Endothelial cell of umbilical vein (primary cell): ENCODE data around the gene CGRRF1.

Experiments
- EZH2 ChIP-seq: IDR thresholded peaks from 2 replicates; pipeline ENCODE4 v1.6.1; 2012; ENCODE audit warnings: borderline replicate concordance, low read depth, mild to moderate bottlenecking, moderate library complexity, low read length, inconsistent platforms; ENCODE audit not compliant: severe bottlenecking
- FOS ChIP-seq: IDR thresholded peaks from 2 replicates; pipeline ENCODE4 v1.6.1; 2011; ENCODE audit warnings: mild to moderate bottlenecking, low read length, moderate library complexity, borderline replicate concordance; ENCODE audit not compliant: insufficient read depth
- GATA2 ChIP-seq: IDR thresholded peaks from 2 replicates; pipeline ENCODE4 v1.7.0; 2011; ENCODE audit warnings: low read depth, mild to moderate bottlenecking, moderate library complexity, mixed read lengths, low read length; ENCODE audit not compliant: insufficient read length, insufficient read depth
- JUN ChIP-seq: IDR thresholded peaks from 2 replicates; pipeline ENCODE4 v1.6.1; 2011; ENCODE audit warnings: borderline replicate concordance, low read depth; ENCODE audit not compliant: insufficient read length, insufficient read depth
- MYC ChIP-seq: IDR thresholded peaks from one replicate; pipeline ENCODE4 v1.6.1; 2011; ENCODE audit warnings: mild to moderate bottlenecking, low read depth, low read length
- POLR2A ChIP-seq: IDR thresholded peaks from 2 replicates; pipeline ENCODE4 v1.6.1; 2012; ENCODE audit warnings: low read depth, mild to moderate bottlenecking, control low read depth, low read length
- POLR2AphosphoS5 ChIP-seq: IDR thresholded peaks from 2 replicates; pipeline ENCODE4 v1.6.1; 2012; ENCODE audit warnings: low read depth, mild to moderate bottlenecking, control low read depth, low read length, moderate library complexity; ENCODE audit not compliant: insufficient read depth
- TF ChIP-seq, protein P1 (sequence below), 2 donors: IDR thresholded peaks; 1 replicate in 1 of 2; 2 replicates in 1 of 2; pipeline ENCODE4 v1.5.1; 2011; ENCODE audit warnings: low read length in 2 of 2, mild to moderate bottlenecking in 2 of 2, moderate library complexity in 2 of 2, control low read depth in 1 of 2, inconsistent platforms in 1 of 2, low read depth in 1 of 2; ENCODE audit not compliant: insufficient read depth in 1 of 2; ENCODE audit errors: extremely low read depth in 1 of 2
- TF ChIP-seq, protein P2 (sequence below): IDR thresholded peaks from 2 replicates; pipeline ENCODE4 v1.6.1; 2011; ENCODE audit not compliant: insufficient read depth, insufficient read length

DNA sequence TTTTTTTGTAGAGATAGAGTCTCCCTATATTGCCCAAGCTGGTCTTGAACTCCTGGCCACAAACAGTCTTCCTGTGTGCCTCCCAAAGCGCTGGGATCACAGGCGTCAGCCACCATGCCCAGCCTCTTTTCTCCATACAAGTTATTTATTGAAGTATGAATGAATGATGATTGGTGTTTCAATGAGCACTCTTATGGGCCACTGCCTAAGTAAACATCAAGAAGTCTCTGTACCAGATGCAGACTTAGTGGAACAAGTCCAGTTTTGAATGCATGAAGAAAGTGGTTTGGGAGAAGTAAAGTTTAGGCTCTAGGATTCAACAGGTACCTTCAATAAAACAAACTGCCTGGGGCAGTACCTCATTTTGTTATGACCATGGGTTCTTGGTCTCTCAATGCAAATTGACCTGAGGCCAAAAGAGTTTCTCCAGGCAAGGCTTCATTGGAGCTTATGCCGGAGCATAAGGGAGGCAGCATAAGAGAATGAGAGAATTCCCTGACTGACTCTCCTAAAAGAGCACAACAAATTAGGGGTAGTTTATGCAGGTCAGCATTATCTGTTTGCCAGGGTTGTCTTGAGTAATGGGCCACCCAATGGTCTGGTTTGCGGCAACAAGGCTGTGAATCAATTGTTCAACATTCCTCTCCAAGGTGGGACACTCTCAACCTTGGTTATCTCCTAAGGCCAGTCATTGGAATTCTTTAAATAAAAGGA, 19.8 kb upstream of the CGRRF1 start:
- no peak for TF ChIP-seq JUN
- TF ChIP-seq, protein P1, sequence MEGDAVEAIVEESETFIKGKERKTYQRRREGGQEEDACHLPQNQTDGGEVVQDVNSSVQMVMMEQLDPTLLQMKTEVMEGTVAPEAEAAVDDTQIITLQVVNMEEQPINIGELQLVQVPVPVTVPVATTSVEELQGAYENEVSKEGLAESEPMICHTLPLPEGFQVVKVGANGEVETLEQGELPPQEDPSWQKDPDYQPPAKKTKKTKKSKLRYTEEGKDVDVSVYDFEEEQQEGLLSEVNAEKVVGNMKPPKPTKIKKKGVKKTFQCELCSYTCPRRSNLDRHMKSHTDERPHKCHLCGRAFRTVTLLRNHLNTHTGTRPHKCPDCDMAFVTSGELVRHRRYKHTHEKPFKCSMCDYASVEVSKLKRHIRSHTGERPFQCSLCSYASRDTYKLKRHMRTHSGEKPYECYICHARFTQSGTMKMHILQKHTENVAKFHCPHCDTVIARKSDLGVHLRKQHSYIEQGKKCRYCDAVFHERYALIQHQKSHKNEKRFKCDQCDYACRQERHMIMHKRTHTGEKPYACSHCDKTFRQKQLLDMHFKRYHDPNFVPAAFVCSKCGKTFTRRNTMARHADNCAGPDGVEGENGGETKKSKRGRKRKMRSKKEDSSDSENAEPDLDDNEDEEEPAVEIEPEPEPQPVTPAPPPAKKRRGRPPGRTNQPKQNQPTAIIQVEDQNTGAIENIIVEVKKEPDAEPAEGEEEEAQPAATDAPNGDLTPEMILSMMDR (IDR thresholded peaks at IDR 0.05; ENCODE audit: extremely low read depth in 1 of 2, insufficient read depth in 1 of 2, low read depth in 1 of 2, low read length in 2 of 2): no peak
- TF ChIP-seq GATA2: no peak
- TF ChIP-seq, protein P2, sequence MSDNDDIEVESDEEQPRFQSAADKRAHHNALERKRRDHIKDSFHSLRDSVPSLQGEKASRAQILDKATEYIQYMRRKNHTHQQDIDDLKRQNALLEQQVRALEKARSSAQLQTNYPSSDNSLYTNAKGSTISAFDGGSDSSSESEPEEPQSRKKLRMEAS: no peak
- no peak for TF ChIP-seq EZH2
- TF ChIP-seq POLR2AphosphoS5: no peak
- no peak for TF ChIP-seq POLR2A
- TF ChIP-seq MYC: no peak
- no peak for TF ChIP-seq FOS
